RWPE1 (cell line): ENCODE measurements around the gene LELP1.

Source experiments
- CTCF ChIA-PET: fragments of 350-600 bp; sonication (Branson Sonifier 250); formaldehyde crosslinking; extraction: SDS; loops from one replicate; lab custom pipeline; 2021; lab: Yijun Ruan, JAX
- POLR2A ChIA-PET: fragments of 400-600 bp; formaldehyde crosslinking; extraction: SDS; loops from one replicate; lab custom pipeline; 2020; ENCODE audit warnings: antibody characterized with exemption; ENCODE audit not compliant: low non-redundant PET; lab: Yijun Ruan, JAX
- DNase-seq: peaks from one replicate; pipeline ENCODE4 v3.0.0; 2012; ENCODE audit warnings: low spot score
- H3K27ac ChIP-seq: fragments of 450-650 bp; 2 replicates; pipeline ENCODE4 v1.5.1; 2017
- TF ChIP-seq, protein P1 (sequence below): fragments of 450-650 bp; conservative IDR thresholded peaks from 2 replicates; pipeline ENCODE4 v1.5.1; 2017; ENCODE audit warnings: low read depth, mild to moderate bottlenecking

The LELP1 gene

DNA sequence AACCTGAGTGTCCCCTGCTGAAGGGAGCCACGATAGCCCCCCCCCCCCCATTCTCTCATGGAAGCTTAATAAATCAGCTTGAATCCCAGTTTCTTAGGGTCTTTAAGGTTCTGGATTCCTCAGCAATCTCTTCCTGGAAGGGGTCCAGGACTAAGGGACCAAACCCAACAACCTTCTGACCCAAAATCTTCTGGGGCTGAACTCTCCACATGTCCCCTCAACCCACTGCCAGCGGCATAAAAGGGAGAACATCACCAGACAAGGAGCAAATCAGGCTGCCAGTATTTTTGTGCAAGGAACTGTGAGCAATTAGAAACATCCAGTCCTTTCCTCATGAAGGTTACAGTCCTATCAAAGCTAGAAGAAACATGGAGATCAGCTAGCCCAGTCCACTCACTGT lies 43.6 kb downstream of the LELP1 start:
- no peak overlapping the region for H3K27ac ChIP-seq
- no peak for DNase-seq
- ChIA-PET CTCF (interaction anchor here (0.9 kb wide), 1 partner anchor 40 kb away, joined by 3 read pairs; no protein-coding TSS in a partner anchor), POLR2A (no interaction called here)
- TF ChIP-seq, protein P1, sequence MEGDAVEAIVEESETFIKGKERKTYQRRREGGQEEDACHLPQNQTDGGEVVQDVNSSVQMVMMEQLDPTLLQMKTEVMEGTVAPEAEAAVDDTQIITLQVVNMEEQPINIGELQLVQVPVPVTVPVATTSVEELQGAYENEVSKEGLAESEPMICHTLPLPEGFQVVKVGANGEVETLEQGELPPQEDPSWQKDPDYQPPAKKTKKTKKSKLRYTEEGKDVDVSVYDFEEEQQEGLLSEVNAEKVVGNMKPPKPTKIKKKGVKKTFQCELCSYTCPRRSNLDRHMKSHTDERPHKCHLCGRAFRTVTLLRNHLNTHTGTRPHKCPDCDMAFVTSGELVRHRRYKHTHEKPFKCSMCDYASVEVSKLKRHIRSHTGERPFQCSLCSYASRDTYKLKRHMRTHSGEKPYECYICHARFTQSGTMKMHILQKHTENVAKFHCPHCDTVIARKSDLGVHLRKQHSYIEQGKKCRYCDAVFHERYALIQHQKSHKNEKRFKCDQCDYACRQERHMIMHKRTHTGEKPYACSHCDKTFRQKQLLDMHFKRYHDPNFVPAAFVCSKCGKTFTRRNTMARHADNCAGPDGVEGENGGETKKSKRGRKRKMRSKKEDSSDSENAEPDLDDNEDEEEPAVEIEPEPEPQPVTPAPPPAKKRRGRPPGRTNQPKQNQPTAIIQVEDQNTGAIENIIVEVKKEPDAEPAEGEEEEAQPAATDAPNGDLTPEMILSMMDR = no peak

DNA sequence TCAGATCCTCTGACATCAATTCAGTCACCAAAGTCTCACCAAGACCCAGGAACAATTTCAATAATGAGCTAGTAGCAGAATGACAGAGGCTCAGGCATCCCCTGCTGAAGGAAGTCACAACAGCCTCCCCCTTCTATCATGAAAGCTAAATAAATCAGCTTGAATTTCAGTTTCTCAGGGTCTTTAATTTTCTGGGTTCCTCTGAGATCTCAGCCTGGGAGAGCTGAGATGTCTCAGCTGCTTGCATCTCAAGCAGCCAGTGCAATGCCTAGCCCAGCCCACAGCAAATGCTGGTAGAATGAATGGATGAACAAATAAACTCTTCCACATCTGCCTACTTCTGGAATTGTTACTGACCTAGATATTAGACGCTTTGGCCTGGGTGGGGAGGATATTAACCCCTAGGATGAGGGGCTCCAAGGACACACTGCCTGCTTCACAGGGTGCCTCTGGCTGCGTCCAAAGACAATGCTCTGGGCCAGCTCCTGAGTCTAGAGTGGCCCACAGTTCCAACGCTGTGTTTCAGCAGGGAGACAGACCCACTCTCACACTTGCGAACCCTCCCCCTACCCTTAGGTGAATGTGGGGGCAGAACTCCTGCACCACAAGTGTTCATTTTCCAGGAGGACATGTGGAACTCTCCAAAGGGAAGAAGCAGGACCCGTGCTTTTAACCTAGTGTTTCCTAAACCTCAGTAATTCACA lies 45.1 kb downstream of the LELP1 start:
- CTCF ChIA-PET = interaction anchor here (0.6 kb wide), 1 partner anchor 380 kb away, joined by 3 read pairs; no protein-coding TSS in a partner anchor
- no peak for DNase-seq
- no peak overlapping the region for H3K27ac ChIP-seq
- TF ChIP-seq, protein P1 = no peak
- POLR2A ChIA-PET = no interaction called here

DNA sequence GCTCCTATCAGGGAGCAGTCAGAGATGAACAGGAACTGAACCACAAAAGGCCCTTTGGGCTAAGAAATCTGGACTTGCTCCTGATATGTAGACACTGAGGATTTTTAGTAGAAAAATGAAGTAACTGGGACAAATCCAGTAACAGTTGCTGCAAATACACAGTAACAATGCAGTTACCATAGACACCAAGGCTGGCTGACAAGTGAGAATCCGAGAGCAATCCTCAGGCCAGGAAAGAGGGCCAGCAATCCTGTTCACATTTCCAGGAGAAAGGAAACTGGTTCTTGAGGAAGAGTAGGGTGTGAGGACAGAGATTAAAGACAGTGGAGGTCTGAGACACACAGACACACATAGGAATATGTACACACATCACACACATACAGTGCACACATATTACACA lies 46.9 kb downstream of the LELP1 start:
- no peak overlapping the region for H3K27ac ChIP-seq
- ChIA-PET CTCF (no interaction called here), POLR2A (no interaction called here)
- DNase-seq = no peak
- TF ChIP-seq, protein P1 = no peak

DNA sequence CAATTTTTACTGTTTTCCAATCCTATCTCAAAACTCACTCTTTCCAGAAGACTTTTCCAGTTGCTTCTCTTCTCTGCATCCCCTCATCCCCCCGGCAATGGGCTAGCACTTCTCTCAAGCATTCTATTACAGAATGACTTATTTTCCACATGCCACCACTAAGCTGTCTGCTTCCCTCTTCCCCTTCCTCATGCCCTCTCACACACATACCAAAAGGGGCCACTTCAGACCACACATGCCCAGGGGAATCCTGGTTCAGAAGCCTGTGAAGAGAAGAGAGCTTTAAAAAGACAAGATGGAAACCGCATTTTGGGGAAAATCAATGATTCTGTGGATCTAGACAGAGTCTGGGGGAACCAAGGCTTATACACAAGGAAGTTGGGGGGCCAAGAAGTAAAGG lies 47.9 kb downstream of the LELP1 start:
- TF ChIP-seq, protein P1 = no peak
- POLR2A ChIA-PET = no interaction called here
- CTCF ChIA-PET = no interaction called here
- no peak for DNase-seq
- H3K27ac ChIP-seq = no peak overlapping the region

DNA sequence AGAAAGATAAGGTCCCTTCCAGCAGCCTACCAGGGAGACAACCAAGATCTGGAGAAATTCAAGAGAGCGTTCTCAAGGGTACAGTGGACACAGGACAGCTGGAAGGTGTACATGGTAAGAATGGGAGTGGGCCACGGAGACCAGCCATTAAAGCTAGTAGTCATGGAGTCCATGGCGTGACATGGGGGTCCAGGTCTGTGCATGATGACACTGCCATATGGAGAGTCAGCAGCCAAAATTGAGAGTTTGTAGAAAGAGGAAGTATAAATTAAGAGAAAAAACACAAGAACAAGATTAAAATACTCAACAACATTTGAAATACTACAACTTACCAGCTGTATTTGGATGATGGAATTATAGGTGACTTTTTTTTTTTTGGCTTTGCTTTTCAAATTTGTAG lies 48.3 kb downstream of the LELP1 start:
- ChIA-PET POLR2A (no interaction called here), CTCF (interaction anchor here (0.7 kb wide), 1 partner anchor 11 kb away, joined by 3 read pairs; no protein-coding TSS in a partner anchor)
- no peak overlapping the region for H3K27ac ChIP-seq
- DNase-seq = no peak
- TF ChIP-seq, protein P1 = no peak

DNA sequence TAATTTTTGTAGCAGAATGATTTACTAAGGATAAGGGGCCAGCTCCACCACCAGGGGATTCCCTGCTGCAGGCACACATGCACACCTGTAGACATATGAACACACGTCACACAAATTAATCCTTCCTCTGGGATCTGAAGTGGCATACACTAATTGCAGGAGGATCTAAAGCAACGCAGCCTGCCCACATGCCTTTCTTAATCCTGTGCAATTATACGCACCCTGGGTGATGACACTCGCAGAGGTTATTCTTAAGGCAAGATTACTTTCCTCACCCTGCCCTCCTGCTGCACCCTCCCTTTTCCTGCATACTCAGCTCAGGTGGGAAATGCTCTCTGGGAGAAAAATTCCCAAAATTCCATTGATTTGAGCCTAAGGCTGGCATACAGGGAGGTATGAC lies 48.8 kb downstream of the LELP1 start:
- POLR2A ChIA-PET = no interaction called here
- TF ChIP-seq, protein P1 = no peak
- CTCF ChIA-PET = interaction anchor here (0.7 kb wide), 1 partner anchor 10 kb away, joined by 3 read pairs; no protein-coding TSS in a partner anchor

More for the DNA sequence above, 48.8 kb downstream of the LELP1 start:
- DNase-seq = no peak
- no peak overlapping the region for H3K27ac ChIP-seq
